Ovary (tissue), 3 donors: ENCODE data around the gene PCDHGA10.

Source experiments
- POLR2A ChIP-seq: fragments of 450-650 bp; IDR thresholded peaks from one replicate; pipeline ENCODE4 v1.6.1; 2017; ENCODE audit warnings: antibody characterized with exemption, mild to moderate bottlenecking, moderate library complexity
- TF ChIP-seq, protein P1 (sequence below), 3 donors: fragments of 450-650 bp in 2 of 3; fragments of 200-600 bp in 1 of 3; IDR thresholded peaks; one replicate each; pipeline versions ENCODE4 v1.5.1 to v1.8.0; 2016 to 2022; ENCODE audit warnings: antibody characterized with exemption in 3 of 3, mild to moderate bottlenecking in 1 of 3
- donor health status: DM: no; HTN: no; CAD: no.

DNA sequence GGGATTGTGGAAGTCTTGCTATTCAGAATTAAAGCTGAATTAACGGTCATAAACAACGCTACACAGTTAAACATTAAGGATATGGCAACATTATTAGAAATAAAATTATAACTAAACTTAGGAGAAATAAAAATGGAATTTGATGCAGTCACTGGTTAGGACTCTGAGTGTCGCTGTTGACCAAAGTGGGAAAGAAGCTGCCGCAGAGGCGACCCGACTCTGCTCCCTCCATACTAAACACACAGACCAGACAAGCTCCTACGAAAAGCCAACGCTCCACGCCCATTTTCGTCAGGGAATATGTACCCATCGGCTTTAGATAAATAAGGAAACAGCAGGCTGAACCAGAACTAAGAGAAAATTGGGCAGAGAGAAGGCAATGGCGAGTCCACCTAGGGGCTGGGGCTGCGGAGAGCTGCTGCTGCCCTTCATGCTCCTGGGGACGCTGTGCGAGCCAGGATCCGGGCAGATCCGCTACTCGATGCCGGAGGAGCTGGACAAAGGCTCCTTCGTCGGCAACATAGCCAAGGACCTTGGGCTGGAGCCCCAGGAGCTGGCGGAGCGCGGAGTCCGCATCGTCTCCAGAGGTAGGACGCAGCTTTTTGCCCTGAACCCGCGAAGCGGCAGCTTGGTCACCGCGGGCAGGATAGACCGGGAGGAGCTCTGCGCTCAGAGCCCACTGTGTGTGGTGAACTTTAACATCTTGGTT is 48.7 kb upstream of the PCDHGA10 start, which contains the start of gene PCDHGA5:
- no peak for TF ChIP-seq POLR2A
- TF ChIP-seq, protein P1, sequence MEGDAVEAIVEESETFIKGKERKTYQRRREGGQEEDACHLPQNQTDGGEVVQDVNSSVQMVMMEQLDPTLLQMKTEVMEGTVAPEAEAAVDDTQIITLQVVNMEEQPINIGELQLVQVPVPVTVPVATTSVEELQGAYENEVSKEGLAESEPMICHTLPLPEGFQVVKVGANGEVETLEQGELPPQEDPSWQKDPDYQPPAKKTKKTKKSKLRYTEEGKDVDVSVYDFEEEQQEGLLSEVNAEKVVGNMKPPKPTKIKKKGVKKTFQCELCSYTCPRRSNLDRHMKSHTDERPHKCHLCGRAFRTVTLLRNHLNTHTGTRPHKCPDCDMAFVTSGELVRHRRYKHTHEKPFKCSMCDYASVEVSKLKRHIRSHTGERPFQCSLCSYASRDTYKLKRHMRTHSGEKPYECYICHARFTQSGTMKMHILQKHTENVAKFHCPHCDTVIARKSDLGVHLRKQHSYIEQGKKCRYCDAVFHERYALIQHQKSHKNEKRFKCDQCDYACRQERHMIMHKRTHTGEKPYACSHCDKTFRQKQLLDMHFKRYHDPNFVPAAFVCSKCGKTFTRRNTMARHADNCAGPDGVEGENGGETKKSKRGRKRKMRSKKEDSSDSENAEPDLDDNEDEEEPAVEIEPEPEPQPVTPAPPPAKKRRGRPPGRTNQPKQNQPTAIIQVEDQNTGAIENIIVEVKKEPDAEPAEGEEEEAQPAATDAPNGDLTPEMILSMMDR (IDR thresholded peaks at IDR 0.05): no peak
